ENCODE measurements around the gene LDLRAD4.

Gene LDLRAD4

GRCh38 chr18:13451661-13452387 lies 233.3 kb downstream of the LDLRAD4 start:
- H3K27me3 ChIP-seq (ENCODE audit: insufficient read depth, poor library complexity, severe bottlenecking), result no peaks in the 10 kb centered on the region
- TF ChIP-seq GABPA (IDR thresholded peaks at IDR 0.05; ENCODE audit: low read depth), result no peak
- peak; percentile 43; the same call in 1 of the 2 replicates for TF ChIP-seq SPI1 (IDR thresholded peaks at IDR 0.05; ENCODE audit: borderline replicate concordance, low read depth)
- peak; percentile 45 to 80 for DNase-seq (ENCODE audit: low read depth in 1 of 2, low spot score in 1 of 2)
- H3K27ac ChIP-seq (replicated peaks), result peak overlapping the region; percentile 41
- H3K4me3 ChIP-seq (replicated peaks; ENCODE audit: insufficient read depth, low read length), result no peak overlapping the region

GRCh38 chr18:13452388-13452811 lies 233.8 kb downstream of the LDLRAD4 start:
- no peaks in the 10 kb centered on the region for H3K27me3 ChIP-seq (ENCODE audit: insufficient read depth, poor library complexity, severe bottlenecking)
- H3K27ac ChIP-seq (replicated peaks), result peak overlapping the region; percentile 41
- TF ChIP-seq SPI1 (IDR thresholded peaks at IDR 0.05; ENCODE audit: borderline replicate concordance, low read depth), result no peak
- no peak for TF ChIP-seq CTCF (IDR thresholded peaks at IDR 0.05; ENCODE audit: insufficient read depth, low read length)
- no peak for TF ChIP-seq POLR2AphosphoS5 (IDR thresholded peaks at IDR 0.05; ENCODE audit: low read depth)
- no peak for TF ChIP-seq GABPA (IDR thresholded peaks at IDR 0.05; ENCODE audit: low read depth)
- TF ChIP-seq REST (IDR thresholded peaks at IDR 0.05; ENCODE audit: insufficient replicate concordance, low read depth), result no peak
- no peak for DNase-seq (ENCODE audit: low read depth in 1 of 2, low spot score in 1 of 2)
- no peak overlapping the region for H3K4me3 ChIP-seq (replicated peaks; ENCODE audit: insufficient read depth, low read length)

GRCh38 chr18:13452871-13453680 lies 234.5 kb downstream of the LDLRAD4 start:
- Histone ChIP-seq H3K27me3 (ENCODE audit: insufficient read depth, poor library complexity, severe bottlenecking) (no peaks in the 10 kb centered on the region), H3K27ac (replicated peaks) (no peak overlapping the region), H3K4me3 (replicated peaks; ENCODE audit: insufficient read depth, low read length) (no peak overlapping the region)
- DNase-seq (ENCODE audit: low read depth in 1 of 2, low spot score in 1 of 2), result no peak
- no peak for TF ChIP-seq GABPA (IDR thresholded peaks at IDR 0.05; ENCODE audit: low read depth)
- no peak for TF ChIP-seq REST (IDR thresholded peaks at IDR 0.05; ENCODE audit: insufficient replicate concordance, low read depth)
- no peak for TF ChIP-seq POLR2AphosphoS5 (IDR thresholded peaks at IDR 0.05; ENCODE audit: low read depth)
- no peak for TF ChIP-seq CTCF (IDR thresholded peaks at IDR 0.05; ENCODE audit: insufficient read depth, low read length)
- no peak for TF ChIP-seq SPI1 (IDR thresholded peaks at IDR 0.05; ENCODE audit: borderline replicate concordance, low read depth)

GRCh38 chr18:13453714-13454113 lies 235.2 kb downstream of the LDLRAD4 start:
- no peak for TF ChIP-seq POLR2AphosphoS5 (IDR thresholded peaks at IDR 0.05; ENCODE audit: low read depth)
- no peak for TF ChIP-seq SPI1 (IDR thresholded peaks at IDR 0.05; ENCODE audit: borderline replicate concordance, low read depth)
- no peak for TF ChIP-seq GABPA (IDR thresholded peaks at IDR 0.05; ENCODE audit: low read depth)
- TF ChIP-seq CTCF (IDR thresholded peaks at IDR 0.05; ENCODE audit: insufficient read depth, low read length), result no peak
- TF ChIP-seq REST (IDR thresholded peaks at IDR 0.05; ENCODE audit: insufficient replicate concordance, low read depth), result no peak
- no peak overlapping the region for H3K4me3 ChIP-seq (replicated peaks; ENCODE audit: insufficient read depth, low read length)
- no peak overlapping the region for H3K27ac ChIP-seq (replicated peaks)
- no peak for DNase-seq (ENCODE audit: low read depth in 1 of 2, low spot score in 1 of 2)
- no peaks in the 10 kb centered on the region for H3K27me3 ChIP-seq (ENCODE audit: insufficient read depth, poor library complexity, severe bottlenecking)

Data from HL-60 (cell line).